GM21717 (cell line): ENCODE measurements around the gene HSD17B7.

ENCODE experiments used
- ATAC-seq: cut with Tn5 transposase; IDR thresholded peaks from one replicate; pipeline ENCODE4 v1.9.1; 2021; ENCODE audit warnings: mild to moderate bottlenecking, moderate library complexity; ENCODE audit not compliant: unreplicated experiment

Gene HSD17B7

GRCh38 chr1:162854245-162854882 is 63.9 kb downstream of the HSD17B7 start:
- ATAC-seq: no peak

GRCh38 chr1:162855461-162856150 is 65.1 kb downstream of the HSD17B7 start:
- no peak for ATAC-seq

DNA sequence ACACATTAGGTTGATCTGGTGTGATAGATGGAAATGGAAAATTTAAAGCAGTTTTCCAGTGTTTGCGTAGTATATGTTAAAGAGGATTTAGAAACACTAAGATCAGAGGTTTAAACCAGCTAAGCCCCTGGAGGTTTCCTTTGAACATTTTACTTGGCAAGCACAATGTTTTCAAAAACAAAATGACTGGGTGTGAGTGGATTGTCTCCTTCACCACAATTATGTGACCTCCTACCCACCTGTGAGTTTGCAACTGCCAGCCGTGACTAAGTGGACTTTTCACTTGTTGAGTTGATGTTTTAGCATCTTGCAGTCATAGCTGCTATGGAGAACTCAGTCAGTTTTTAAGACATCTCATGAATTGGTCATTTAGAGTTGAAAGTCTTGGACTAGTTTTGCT is 65.8 kb downstream of the HSD17B7 start:
- ATAC-seq: no peak

GRCh38 chr1:162857850-162858249 is 67.3 kb downstream of the HSD17B7 start:
- no peak for ATAC-seq

DNA sequence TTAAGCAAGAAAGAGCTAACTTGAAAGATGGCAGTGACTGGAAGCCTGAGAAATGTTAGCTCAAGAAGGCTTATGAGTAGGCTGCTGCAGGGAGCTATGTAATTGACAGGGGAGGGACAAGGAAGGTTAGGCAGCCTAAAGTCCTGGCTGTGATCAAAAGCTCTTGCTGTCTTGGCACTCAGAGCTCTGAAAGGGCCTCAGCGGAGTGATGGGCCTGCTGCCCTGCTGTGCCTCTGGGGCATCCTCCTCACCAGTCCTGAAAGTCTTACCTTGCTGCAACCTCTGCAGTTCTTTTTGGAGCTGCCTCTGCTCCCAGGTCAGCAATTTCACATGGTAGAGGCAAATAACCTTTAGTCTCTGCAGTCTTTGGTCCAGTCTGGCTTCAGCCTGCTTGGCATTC is 68.7 kb downstream of the HSD17B7 start:
- ATAC-seq: no peak

DNA sequence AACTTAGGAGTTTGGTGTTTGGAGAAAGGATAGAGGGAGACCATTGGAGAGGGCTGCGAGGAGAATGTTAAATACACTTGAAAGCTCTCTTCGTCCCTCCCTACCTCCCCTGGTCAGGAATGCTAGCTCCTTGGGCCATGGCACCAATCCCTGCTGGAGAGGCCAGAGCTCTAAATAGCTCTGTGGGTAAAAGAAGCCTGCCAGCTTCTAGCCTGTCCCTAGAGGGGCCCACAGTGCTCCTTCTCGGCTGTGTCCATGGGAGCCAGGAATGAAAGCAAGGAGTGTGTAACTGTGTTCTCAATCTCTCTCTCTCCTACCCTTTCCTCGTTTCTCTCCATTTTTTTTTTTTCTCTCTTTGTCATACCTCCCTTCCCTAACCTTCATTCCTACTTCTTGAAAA is 70.6 kb downstream of the HSD17B7 start, which contains the start of gene CCDC190:
CCDC190 (minus strand) TSS at position 75 of the 400 bp plus-strand sequence. CDS start 1,529 bp downstream, outside the sequence.
- no peak for ATAC-seq

DNA sequence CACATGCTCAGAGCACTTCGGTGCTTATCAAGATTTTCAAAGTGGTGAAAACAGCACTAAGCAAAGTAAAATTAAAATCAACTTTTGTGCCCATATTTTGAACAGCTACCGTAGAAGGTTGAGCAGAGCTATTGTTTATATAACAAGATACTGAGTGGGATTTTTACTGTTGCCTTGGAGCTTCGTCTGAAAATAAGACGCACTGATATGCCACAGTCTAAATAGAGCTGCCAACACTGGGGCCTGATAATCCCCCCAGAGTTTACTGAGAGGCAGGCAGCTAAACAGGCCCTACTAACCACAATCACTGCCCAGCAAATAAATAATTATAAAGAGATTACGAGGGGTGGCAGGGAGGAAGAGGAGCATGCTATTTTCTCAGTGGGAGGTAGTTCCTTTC is 71.1 kb downstream of the HSD17B7 start:
- ATAC-seq: no peak
